Loucy (cell line): ENCODE results near the gene SRSF4.

ENCODE experiments used
- H2AFZ ChIP-seq: fragments of 200-600 bp; sonication (generic); 2 replicates; pipeline ENCODE4 v1.6.0; 2016; ENCODE audit warnings: antibody characterized with exemption, mild to moderate bottlenecking, low read length, moderate library complexity
- H3F3A ChIP-seq: fragments of 200-600 bp; 2 replicates; pipeline ENCODE4 v1.6.0; 2016; ENCODE audit warnings: antibody characterized with exemption, low read depth, mild to moderate bottlenecking
- H3K27me3 ChIP-seq: fragments of 200-600 bp; sonication (generic); 2 replicates; pipeline ENCODE4 v1.6.1; 2014; ENCODE audit warnings: low read length, mild to moderate bottlenecking; ENCODE audit not compliant: insufficient read depth, poor library complexity, severe bottlenecking
- H3K36me3 ChIP-seq: fragments of 200-600 bp; sonication (generic); 2 replicates; pipeline ENCODE4 v1.6.1; 2016; ENCODE audit warnings: low read length; ENCODE audit not compliant: insufficient read depth
- H3K4me1 ChIP-seq: fragments of 200-600 bp; sonication (generic); 2 replicates; pipeline ENCODE4 v1.5.1; 2014; ENCODE audit warnings: low read length, mild to moderate bottlenecking; ENCODE audit not compliant: insufficient read depth, poor library complexity, severe bottlenecking
- H3K4me2 ChIP-seq: fragments of 200-600 bp; sonication (generic); 2 replicates; pipeline ENCODE4 v1.6.0; 2014; ENCODE audit warnings: antibody characterized with exemption, low read length, low read depth, mild to moderate bottlenecking; ENCODE audit not compliant: poor library complexity, severe bottlenecking
- H3K4me3 ChIP-seq: fragments of 200-600 bp; sonication (generic); 2 replicates; pipeline ENCODE4 v1.5.1; 2014; ENCODE audit warnings: low read length, mild to moderate bottlenecking, mixed read lengths; ENCODE audit not compliant: poor library complexity, severe bottlenecking
- H3K79me2 ChIP-seq: fragments of 200-600 bp; sonication (generic); 2 replicates; pipeline ENCODE4 v1.6.1; 2014; ENCODE audit warnings: low read length; ENCODE audit not compliant: insufficient read depth
- H3K9ac ChIP-seq: fragments of 200-600 bp; sonication (generic); 2 replicates; pipeline ENCODE4 v1.6.0; 2014; ENCODE audit warnings: mild to moderate bottlenecking, low read depth, low read length, moderate library complexity; ENCODE audit not compliant: poor library complexity, severe bottlenecking
- H3K9me2 ChIP-seq: fragments of 200-600 bp; sonication (generic); replicated peaks from 2 replicates; pipeline ENCODE4 v1.6.1; 2016; ENCODE audit warnings: low read depth, low read length, mixed read lengths
- H3K9me3 ChIP-seq: fragments of 200-600 bp; sonication (generic); 2 replicates; pipeline ENCODE4 v1.6.1; 2014; ENCODE audit warnings: mild to moderate bottlenecking, antibody characterized with exemption, low read length, low read depth; ENCODE audit not compliant: insufficient read depth
- H4K20me1 ChIP-seq: fragments of 200-600 bp; sonication (generic); 2 replicates; pipeline ENCODE4 v1.6.0; 2014; ENCODE audit warnings: antibody characterized with exemption, low read length, mild to moderate bottlenecking; ENCODE audit not compliant: insufficient read depth, poor library complexity, severe bottlenecking
- CTCF ChIP-seq: fragments of 200-600 bp; sonication (generic); conservative IDR thresholded peaks from 2 replicates; pipeline ENCODE4 v1.5.1; 2014; ENCODE audit warnings: mild to moderate bottlenecking, antibody characterized with exemption, low read length
- EZH2phosphoT487 ChIP-seq: fragments of 200-600 bp; IDR thresholded peaks from 2 replicates; pipeline ENCODE4 v1.6.1; 2018; ENCODE audit warnings: antibody characterized with exemption, mild to moderate bottlenecking, moderate library complexity, borderline replicate concordance

SRSF4 gene

DNA sequence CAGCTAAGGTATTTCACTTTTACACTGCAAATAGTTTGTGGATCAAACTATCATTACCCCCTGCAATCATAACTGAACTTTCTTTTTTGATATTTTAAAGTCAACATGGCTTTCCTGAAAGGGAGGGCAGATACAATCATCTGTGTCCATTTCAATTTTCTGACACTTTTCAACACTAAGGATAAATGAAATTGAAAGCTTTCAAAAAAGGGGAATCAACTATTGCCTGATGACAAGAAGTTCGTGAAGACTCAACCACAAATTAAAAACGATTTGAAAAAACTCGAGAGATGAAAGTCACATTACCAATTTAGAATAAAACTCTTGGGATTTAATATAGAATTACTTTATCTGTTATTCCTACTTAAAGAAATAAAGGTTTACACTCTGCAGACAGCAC lies 11.7 kb downstream of the SRSF4 start:
- Histone ChIP-seq H3K9ac (no peak overlapping the region), H3K9me2 (no peaks in the 10 kb centered on the region), H3K4me1 (peaks cover 54% of the 10 kb centered on the region), H3K27me3 (no peaks in the 10 kb centered on the region), H3K4me3 (peak overlapping the region; percentile 48), H4K20me1 (peaks cover 98% of the 10 kb centered on the region), H2AFZ (no peak overlapping the region), H3K4me2 (peak overlapping the region; percentile 72), H3K9me3 (no peaks in the 10 kb centered on the region), H3F3A (0 out of 2 replicates have a peak, but pooled peaks cover 11% of the 10 kb centered on the region), H3K36me3 (peaks cover 50% of the 10 kb centered on the region), H3K79me2 (peaks cover 100% of the 10 kb centered on the region)
- TF ChIP-seq EZH2phosphoT487 (no peak), CTCF (no peak)

DNA sequence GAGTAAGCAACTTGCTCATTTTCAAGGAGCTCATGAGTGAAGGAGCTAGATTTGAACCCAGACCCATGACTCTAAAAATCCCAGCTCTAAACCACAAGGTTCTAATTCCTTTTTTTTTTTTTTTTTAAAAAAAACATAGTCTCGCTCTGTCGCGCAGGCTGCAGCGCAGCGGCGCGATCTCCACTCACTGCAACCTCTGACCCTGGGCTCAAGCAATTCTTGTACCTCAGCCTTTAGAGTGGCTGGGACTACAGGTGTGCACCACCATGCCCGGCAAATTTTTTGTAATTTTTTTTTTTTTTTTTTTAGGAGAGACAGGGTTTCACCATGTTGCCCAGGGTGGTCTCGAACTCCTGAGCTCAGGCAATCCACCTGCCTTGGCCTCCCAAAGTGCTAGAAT lies 13.8 kb downstream of the SRSF4 start:
- Histone ChIP-seq H3K27me3 (no peaks in the 10 kb centered on the region), H3K9ac (no peak overlapping the region), H3K36me3 (peaks cover 71% of the 10 kb centered on the region), H3K4me2 (no peak overlapping the region), H3F3A (0 out of 2 replicates have a peak, but pooled peaks cover 11% of the 10 kb centered on the region), H3K79me2 (peaks cover 100% of the 10 kb centered on the region), H3K9me2 (no peaks in the 10 kb centered on the region), H2AFZ (no peak overlapping the region), H3K9me3 (no peaks in the 10 kb centered on the region), H3K4me3 (no peak overlapping the region), H3K4me1 (peaks cover 62% of the 10 kb centered on the region), H4K20me1 (peaks cover 100% of the 10 kb centered on the region)
- TF ChIP-seq CTCF, result no peak
- TF ChIP-seq EZH2phosphoT487, result no peak

GRCh38 chr1:29166291-29166878 lies 15.3 kb downstream of the SRSF4 start:
- Histone ChIP-seq H3K4me2 (peak overlapping the region; percentile 26), H3F3A (0 out of 2 replicates have a peak, but pooled peaks cover 7% of the 10 kb centered on the region), H3K4me1 (peaks cover 62% of the 10 kb centered on the region), H3K27me3 (no peaks in the 10 kb centered on the region), H3K9me2 (no peaks in the 10 kb centered on the region), H4K20me1 (peaks cover 100% of the 10 kb centered on the region), H3K36me3 (peaks cover 67% of the 10 kb centered on the region), H3K4me3 (no peak overlapping the region), H3K9ac (no peak overlapping the region), H3K9me3 (no peaks in the 10 kb centered on the region), H2AFZ (no peak overlapping the region), H3K79me2 (peaks cover 99% of the 10 kb centered on the region)
- no peak for TF ChIP-seq EZH2phosphoT487
- TF ChIP-seq CTCF, result no peak
